ENCODE data around the gene ATP5F1D. TPM values are rescaled to one million over a fixed set of nuclear protein-coding genes. Genes with fewer than 3 reads are reported as not detected.

The ATP5F1D gene
- total RNA-seq, 1 experiment from 2014 or later, result 157 TPM

DNA sequence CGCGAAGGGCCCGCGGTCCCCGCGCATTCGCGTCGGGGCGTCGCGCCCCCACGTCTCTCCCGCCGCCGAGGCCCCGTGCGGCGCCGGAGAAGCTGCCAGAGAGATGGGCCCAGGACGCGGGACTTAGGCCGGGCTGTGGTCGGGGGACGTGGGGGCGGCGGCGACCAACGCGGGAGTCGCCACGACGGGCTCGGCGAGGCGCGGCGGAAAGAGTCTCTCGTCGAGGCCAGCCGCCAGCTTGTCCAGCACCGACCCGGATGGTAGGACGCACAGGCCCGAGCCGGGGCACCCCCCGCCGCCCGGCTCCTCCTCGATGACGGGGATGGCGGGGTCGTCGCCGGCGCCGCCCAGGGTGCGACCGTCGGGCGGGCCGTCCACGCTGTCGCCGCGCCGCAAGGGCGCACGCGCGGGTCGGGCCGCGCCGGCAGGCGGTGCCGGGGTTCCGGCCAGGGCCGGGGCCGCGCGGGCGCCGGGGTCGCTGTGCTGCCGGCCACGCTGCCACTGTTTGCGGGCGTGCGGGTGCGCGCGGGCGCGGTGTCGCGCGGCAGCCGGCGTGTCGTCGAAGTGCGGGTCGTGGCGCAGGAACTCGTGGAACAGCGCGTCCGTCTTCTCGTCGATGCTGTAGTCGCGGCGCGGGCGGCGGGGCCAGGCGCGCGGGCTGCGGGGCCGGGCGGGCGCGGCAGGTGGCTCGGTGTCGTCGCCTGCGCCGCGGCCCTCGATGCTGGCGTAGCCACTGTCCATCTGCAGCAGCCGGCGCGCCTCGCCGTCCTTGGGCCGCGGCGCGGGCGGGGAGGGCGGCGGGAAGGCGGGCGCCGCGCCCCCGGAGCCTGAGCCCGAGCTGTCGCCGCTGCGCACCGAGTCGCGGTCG is 12.3 kb upstream of the ATP5F1D start:
- H3K36me3 ChIP-seq (ENCODE audit: low read depth), result no peaks in the 10 kb centered on the region
- no TSS peak for BruUV-seq (replicated peaks)
- intact Hi-C loops (cut with micrococcal nuclease; ENCODE audit: unreplicated experiment), result no loop called here
- TF ChIP-seq EZH2 (IDR thresholded peaks at IDR 0.05; ENCODE audit: low read depth), result no peak
- TF ChIP-seq, protein P1, sequence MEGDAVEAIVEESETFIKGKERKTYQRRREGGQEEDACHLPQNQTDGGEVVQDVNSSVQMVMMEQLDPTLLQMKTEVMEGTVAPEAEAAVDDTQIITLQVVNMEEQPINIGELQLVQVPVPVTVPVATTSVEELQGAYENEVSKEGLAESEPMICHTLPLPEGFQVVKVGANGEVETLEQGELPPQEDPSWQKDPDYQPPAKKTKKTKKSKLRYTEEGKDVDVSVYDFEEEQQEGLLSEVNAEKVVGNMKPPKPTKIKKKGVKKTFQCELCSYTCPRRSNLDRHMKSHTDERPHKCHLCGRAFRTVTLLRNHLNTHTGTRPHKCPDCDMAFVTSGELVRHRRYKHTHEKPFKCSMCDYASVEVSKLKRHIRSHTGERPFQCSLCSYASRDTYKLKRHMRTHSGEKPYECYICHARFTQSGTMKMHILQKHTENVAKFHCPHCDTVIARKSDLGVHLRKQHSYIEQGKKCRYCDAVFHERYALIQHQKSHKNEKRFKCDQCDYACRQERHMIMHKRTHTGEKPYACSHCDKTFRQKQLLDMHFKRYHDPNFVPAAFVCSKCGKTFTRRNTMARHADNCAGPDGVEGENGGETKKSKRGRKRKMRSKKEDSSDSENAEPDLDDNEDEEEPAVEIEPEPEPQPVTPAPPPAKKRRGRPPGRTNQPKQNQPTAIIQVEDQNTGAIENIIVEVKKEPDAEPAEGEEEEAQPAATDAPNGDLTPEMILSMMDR (conservative IDR thresholded peaks at IDR 0.05), result no peak
- no peak overlapping the region for H3K4me2 ChIP-seq
- no peaks in the 10 kb centered on the region for H4K20me1 ChIP-seq (ENCODE audit: insufficient read depth)
- no peak overlapping the region for H3K4me3 ChIP-seq
- 0 out of 2 replicates have a peak, but pooled peaks cover 6% of the 10 kb centered on the region for H3K4me1 ChIP-seq (replicated peaks; ENCODE audit: insufficient read depth)
- no peak overlapping the region for H3K27ac ChIP-seq
- no peaks in the 10 kb centered on the region for H3K9me2 ChIP-seq (ENCODE audit: insufficient read depth)
- no peaks in the 10 kb centered on the region for H3K9me3 ChIP-seq (ENCODE audit: insufficient read depth, low read depth)
- no peaks in the 10 kb centered on the region for H3K27me3 ChIP-seq (ENCODE audit: insufficient read depth, low read depth)
- no peak overlapping the region for H2AFZ ChIP-seq
- H3K79me2 ChIP-seq (ENCODE audit: low read depth), result no peaks in the 10 kb centered on the region
- no peak for DNase-seq
- ChIA-PET POLR2A (ENCODE audit: unreplicated experiment) (no interaction called here), CTCF (no interaction called here)
- peaks cover 9% of the 10 kb centered on the region for H3F3A ChIP-seq (ENCODE audit: insufficient read depth, low read depth)

DNA sequence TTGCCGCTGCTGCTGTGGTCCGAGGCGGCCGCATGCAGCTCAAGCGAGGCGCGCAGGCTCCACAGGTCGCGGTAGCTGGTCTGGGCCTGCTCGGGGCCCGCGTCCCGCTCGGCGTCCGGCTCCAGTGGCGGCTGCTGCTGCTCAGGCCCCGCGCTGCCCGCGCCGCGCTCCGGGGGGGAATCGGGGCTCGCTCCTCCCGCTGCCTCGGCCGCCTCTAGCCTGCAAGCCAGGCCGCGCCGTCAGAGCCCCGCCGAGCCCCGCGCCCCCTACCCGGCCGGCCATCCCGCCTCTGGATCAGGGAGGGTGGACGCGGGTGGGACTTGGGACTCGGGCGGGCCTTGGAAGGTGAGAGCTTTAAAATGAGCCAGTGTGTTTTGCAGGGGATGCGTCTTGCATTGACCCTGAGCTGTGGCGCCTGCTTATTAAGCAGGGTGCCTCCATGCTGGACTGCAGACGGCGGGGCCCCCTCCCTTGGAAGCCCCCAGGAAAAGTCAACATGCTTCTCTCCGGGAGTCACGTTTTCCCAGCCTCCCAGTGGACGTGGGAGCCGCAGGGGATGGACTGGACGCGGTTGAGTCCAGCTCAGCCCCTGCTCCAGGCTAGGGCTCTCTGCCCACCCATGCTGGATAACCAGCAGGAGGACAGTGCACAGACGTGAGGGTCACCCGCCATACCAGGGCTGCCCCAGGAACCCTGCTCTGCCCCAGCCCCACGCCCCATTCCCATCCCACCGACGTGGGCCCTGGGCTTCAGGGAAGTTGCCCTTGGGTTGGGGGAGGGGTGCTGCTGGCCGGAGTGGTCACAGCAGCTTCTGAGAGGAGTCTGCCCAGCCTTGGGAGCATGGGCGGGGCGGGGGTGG is 11.4 kb upstream of the ATP5F1D start:
- peaks cover 9% of the 10 kb centered on the region for H3F3A ChIP-seq (ENCODE audit: insufficient read depth, low read depth)
- TF ChIP-seq, protein P1 (conservative IDR thresholded peaks at IDR 0.05), result no peak
- H3K27ac ChIP-seq, result no peak overlapping the region
- H2AFZ ChIP-seq, result no peak overlapping the region
- H3K9me2 ChIP-seq (ENCODE audit: insufficient read depth), result no peaks in the 10 kb centered on the region
- no peaks in the 10 kb centered on the region for H3K27me3 ChIP-seq (ENCODE audit: insufficient read depth, low read depth)
- no peaks in the 10 kb centered on the region for H3K79me2 ChIP-seq (ENCODE audit: low read depth)
- no peaks in the 10 kb centered on the region for H4K20me1 ChIP-seq (ENCODE audit: insufficient read depth)
- CTCF ChIA-PET, result no interaction called here
- POLR2A ChIA-PET (ENCODE audit: unreplicated experiment), result no interaction called here
- H3K4me3 ChIP-seq, result no peak overlapping the region
- H3K4me2 ChIP-seq, result no peak overlapping the region
- intact Hi-C loops (cut with micrococcal nuclease; ENCODE audit: unreplicated experiment), result no loop called here
- BruUV-seq (replicated peaks), result no TSS peak
- 0 out of 2 replicates have a peak, but pooled peaks cover 6% of the 10 kb centered on the region for H3K4me1 ChIP-seq (replicated peaks; ENCODE audit: insufficient read depth)
- no peak for DNase-seq
- H3K9me3 ChIP-seq (ENCODE audit: insufficient read depth, low read depth), result no peaks in the 10 kb centered on the region
- H3K36me3 ChIP-seq (ENCODE audit: low read depth), result no peaks in the 10 kb centered on the region

DNA sequence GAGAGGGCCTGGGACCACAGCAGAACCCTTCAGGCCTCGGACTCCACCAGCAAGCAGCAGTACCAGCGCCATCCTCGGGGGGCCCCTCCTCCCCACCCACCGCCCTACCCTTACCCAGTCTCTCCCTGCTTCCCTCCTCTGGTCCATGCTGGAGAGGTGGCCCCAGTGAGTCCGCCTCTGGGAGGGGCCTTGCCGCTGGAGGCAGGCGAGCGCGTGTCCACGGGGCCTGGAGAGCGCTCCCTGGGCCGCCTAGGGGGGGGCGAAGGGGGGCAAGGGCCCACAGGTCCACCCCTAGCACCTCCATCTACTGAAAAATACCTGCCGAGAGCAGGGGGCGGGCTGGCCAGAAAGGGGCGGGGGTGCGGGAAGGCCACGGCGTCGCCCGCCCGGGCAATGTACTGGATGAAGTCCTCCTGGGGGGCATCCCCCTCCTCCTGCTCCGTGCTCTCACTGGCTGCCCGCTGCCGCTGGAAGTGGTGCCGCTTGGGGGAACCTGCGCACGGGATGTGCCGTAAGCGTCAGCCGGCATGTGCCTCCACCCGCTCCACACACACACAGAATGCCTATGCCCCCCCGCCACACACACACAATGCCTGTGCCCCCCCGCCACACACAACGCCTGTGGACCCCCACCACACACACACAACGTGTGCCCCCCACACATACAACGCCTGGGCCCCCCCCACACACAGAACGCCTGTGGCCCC is 10.6 kb upstream of the ATP5F1D start:
- TF ChIP-seq, protein P1 (conservative IDR thresholded peaks at IDR 0.05), result no peak
- no peak for TF ChIP-seq EZH2 (IDR thresholded peaks at IDR 0.05; ENCODE audit: low read depth)
- Histone ChIP-seq H3K9me3 (ENCODE audit: insufficient read depth, low read depth) (no peaks in the 10 kb centered on the region), H3K4me2 (no peak overlapping the region), H3K4me3 (no peak overlapping the region), H2AFZ (no peak overlapping the region), H3K79me2 (ENCODE audit: low read depth) (no peaks in the 10 kb centered on the region), H3K4me1 (replicated peaks; ENCODE audit: insufficient read depth) (0 out of 2 replicates have a peak, but pooled peaks cover 6% of the 10 kb centered on the region), H3F3A (ENCODE audit: insufficient read depth, low read depth) (peaks cover 9% of the 10 kb centered on the region), H4K20me1 (ENCODE audit: insufficient read depth) (no peaks in the 10 kb centered on the region), H3K9me2 (ENCODE audit: insufficient read depth) (no peaks in the 10 kb centered on the region), H3K27ac (no peak overlapping the region), H3K27me3 (ENCODE audit: insufficient read depth, low read depth) (no peaks in the 10 kb centered on the region), H3K36me3 (ENCODE audit: low read depth) (no peaks in the 10 kb centered on the region)
- no TSS peak for BruUV-seq (replicated peaks)
- ChIA-PET POLR2A (ENCODE audit: unreplicated experiment) (no interaction called here), CTCF (no interaction called here)
- no peak for DNase-seq
- intact Hi-C loops (cut with micrococcal nuclease; ENCODE audit: unreplicated experiment), result no loop called here
